Nephron progenitor cell (in vitro differentiated cells): ENCODE data around the gene PAX2.

Source experiments
- DNase-seq: peaks from one replicate; pipeline ENCODE4 v3.0.0; 2021
- H3K27ac Mint-ChIP-seq: 2 replicates; pipeline ENCODE4 v1.8.0; 2021; ENCODE audit warnings: mild to moderate bottlenecking, moderate library complexity, mixed read lengths
- H3K27me3 Mint-ChIP-seq: 2 replicates; pipeline ENCODE4 v1.8.0; 2021; ENCODE audit warnings: mild to moderate bottlenecking, low read depth, mixed read lengths; ENCODE audit not compliant: poor library complexity
- H3K36me3 Mint-ChIP-seq: 2 replicates; pipeline ENCODE4 v1.8.0; 2021; ENCODE audit warnings: low read depth, mixed read lengths
- H3K4me1 Mint-ChIP-seq: 2 replicates; pipeline ENCODE4 v1.8.0; 2021; ENCODE audit warnings: mixed read lengths
- H3K4me3 Mint-ChIP-seq: 2 replicates; pipeline ENCODE4 v1.8.0; 2021; ENCODE audit warnings: mild to moderate bottlenecking, moderate library complexity, mixed read lengths
- H3K9me3 Mint-ChIP-seq: 2 replicates; pipeline ENCODE4 v1.8.0; 2021; ENCODE audit warnings: mild to moderate bottlenecking, moderate library complexity, mixed read lengths
- CTCF ChIP-seq: fragments of 200-600 bp; sonication (generic); IDR thresholded peaks from 2 replicates; pipeline ENCODE4 v1.5.0; 2021; ENCODE audit warnings: antibody characterized with exemption

PAX2 gene

GRCh38 chr10:100826983-100827818 lies 81.8 kb downstream of the PAX2 start:
- no peaks in the 10 kb centered on the region for H3K9me3 Mint-ChIP-seq
- peaks cover 43% of the 10 kb centered on the region for H3K27me3 Mint-ChIP-seq
- DNase-seq, result peak; percentile 56
- H3K27ac Mint-ChIP-seq, result no peak overlapping the region
- peaks cover 19% of the 10 kb centered on the region for H3K36me3 Mint-ChIP-seq
- TF ChIP-seq CTCF, result no peak
- H3K4me3 Mint-ChIP-seq, result peak overlapping the region; percentile 78
- H3K4me1 Mint-ChIP-seq, result peaks cover 77% of the 10 kb centered on the region

GRCh38 chr10:100827819-100828737 lies 82.7 kb downstream of the PAX2 start:
- Mint-ChIP-seq H3K27me3 (peaks cover 38% of the 10 kb centered on the region), H3K9me3 (no peaks in the 10 kb centered on the region), H3K4me1 (peaks cover 69% of the 10 kb centered on the region), H3K36me3 (peaks cover 11% of the 10 kb centered on the region), H3K4me3 (peak overlapping the region; percentile 78), H3K27ac (no peak overlapping the region)
- DNase-seq, result peak; percentile 79
- TF ChIP-seq CTCF, result no peak

- DNase-seq, result peak; percentile 52
- H3K4me1 Mint-ChIP-seq, result peaks cover 62% of the 10 kb centered on the region
- H3K27ac Mint-ChIP-seq, result no peak overlapping the region
- no peaks in the 10 kb centered on the region for H3K9me3 Mint-ChIP-seq
- H3K4me3 Mint-ChIP-seq, result peak overlapping the region; percentile 78
- peaks cover 34% of the 10 kb centered on the region for H3K27me3 Mint-ChIP-seq
- H3K36me3 Mint-ChIP-seq, result peaks cover 6% of the 10 kb centered on the region
- TF ChIP-seq CTCF, result no peak
These were observed 83.3 kb downstream of the PAX2 start for GRCh38 chr10:100828738-100829096.

- H3K4me3 Mint-ChIP-seq, result peak overlapping the region; percentile 78
- no peak for TF ChIP-seq CTCF
- H3K9me3 Mint-ChIP-seq, result no peaks in the 10 kb centered on the region
- no peak overlapping the region for H3K27ac Mint-ChIP-seq
- DNase-seq, result peak; percentile 54
- H3K36me3 Mint-ChIP-seq, result peaks cover 2% of the 10 kb centered on the region
- H3K27me3 Mint-ChIP-seq, result peaks cover 29% of the 10 kb centered on the region
- H3K4me1 Mint-ChIP-seq, result peaks cover 57% of the 10 kb centered on the region
These were observed 83.9 kb downstream of the PAX2 start for GRCh38 chr10:100829097-100829870.

- Mint-ChIP-seq H3K4me3 (peak overlapping the region; percentile 79), H3K9me3 (no peaks in the 10 kb centered on the region), H3K27ac (no peak overlapping the region), H3K36me3 (no peaks in the 10 kb centered on the region), H3K27me3 (peaks cover 20% of the 10 kb centered on the region), H3K4me1 (peaks cover 48% of the 10 kb centered on the region)
- TF ChIP-seq CTCF, result no peak
- DNase-seq, result peak; percentile 54
These were observed 84.7 kb downstream of the PAX2 start for GRCh38 chr10:100829933-100830727.
